WI38 (cell line): ENCODE measurements around the gene IGSF9.

ENCODE experiments used
- H3K4me3 ChIP-seq: 2 replicates; pipeline ENCODE4 v1.5.1; 2011; ENCODE audit warnings: low read depth, mild to moderate bottlenecking, control low read depth, low read length
- CTCF ChIP-seq: IDR thresholded peaks from 2 replicates; pipeline ENCODE4 v1.5.1; 2012; ENCODE audit warnings: low read depth, mild to moderate bottlenecking, control low read depth, low read length

Gene IGSF9

GRCh38 chr1:159892944-159893343, 52.5 kb downstream of the IGSF9 start:
- TF ChIP-seq CTCF = no peak
- no peak overlapping the region for H3K4me3 ChIP-seq

GRCh38 chr1:159891275-159892157, 53.9 kb downstream of the IGSF9 start:
- TF ChIP-seq CTCF = peak; percentile 98
- no peak overlapping the region for H3K4me3 ChIP-seq

- H3K4me3 ChIP-seq = no peak overlapping the region
- TF ChIP-seq CTCF = no peak
These were observed 55.0 kb downstream of the IGSF9 start for GRCh38 chr1:159890390-159890789.

GRCh38 chr1:159889821-159890252, 55.6 kb downstream of the IGSF9 start:
- no peak overlapping the region for H3K4me3 ChIP-seq
- no peak for TF ChIP-seq CTCF

- no peak overlapping the region for H3K4me3 ChIP-seq
- no peak for TF ChIP-seq CTCF
These were observed 56.2 kb downstream of the IGSF9 start for GRCh38 chr1:159889202-159889601.

GRCh38 chr1:159884296-159884695, 61.1 kb downstream of the IGSF9 start:
- no peak for TF ChIP-seq CTCF
- H3K4me3 ChIP-seq = no peak overlapping the region

GRCh38 chr1:159883134-159883533, 62.3 kb downstream of the IGSF9 start:
- no peak for TF ChIP-seq CTCF

More at GRCh38 chr1:159883134-159883533, 62.3 kb downstream of the IGSF9 start:
- no peak overlapping the region for H3K4me3 ChIP-seq
